ENCODE measurements around the gene PLEKHB1.
A peak's percentile ranks its signal among the peaks of the same experiment; 100 is the strongest.

Gene PLEKHB1

DNA sequence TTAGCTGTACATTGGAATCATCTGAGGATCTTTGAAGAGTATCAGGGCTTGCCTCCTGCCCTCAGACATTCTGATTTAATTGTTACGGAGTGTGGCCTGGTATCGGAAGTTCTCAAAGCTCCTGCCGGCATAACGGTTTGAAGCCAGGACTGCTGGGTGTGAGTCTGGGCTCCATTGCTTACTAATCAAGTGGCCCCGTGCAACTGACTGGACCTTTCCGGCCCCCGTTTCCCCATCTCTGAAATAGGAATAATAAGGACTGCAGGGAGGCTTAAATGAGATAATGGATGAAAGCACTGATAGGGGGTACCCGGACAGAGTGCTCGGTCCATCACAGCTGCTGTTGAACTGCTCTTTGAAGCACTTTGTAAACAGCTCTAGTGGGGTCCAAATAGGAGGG, 1.7 kb downstream of the PLEKHB1 start:
- no peak for DNase-seq (ENCODE audit: low spot score)

DNA sequence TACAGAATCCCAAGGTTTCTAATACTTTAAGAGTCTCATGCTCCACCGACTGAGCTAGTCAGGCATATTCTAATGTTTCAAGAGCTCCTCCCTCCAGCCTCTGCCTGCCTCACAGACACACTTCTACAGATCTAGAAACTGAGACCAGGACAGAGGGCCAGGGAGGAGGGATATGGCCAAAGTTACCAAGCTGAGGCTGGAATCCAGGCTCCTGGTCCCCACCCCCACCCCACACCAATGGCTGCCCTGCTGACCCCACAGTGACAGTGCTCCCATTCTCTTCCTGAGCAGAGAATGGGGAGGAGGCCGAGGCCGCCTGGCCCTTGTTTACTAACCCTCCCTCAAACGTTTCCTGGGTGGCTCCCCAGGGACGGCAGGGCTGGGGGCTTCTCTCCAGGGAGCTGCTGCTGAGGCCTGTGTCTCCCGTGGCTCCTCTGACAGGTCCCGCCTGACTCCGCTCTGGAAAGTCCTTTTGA, 2.2 kb downstream of the PLEKHB1 start:
- no peak for DNase-seq (ENCODE audit: low spot score)

DNA sequence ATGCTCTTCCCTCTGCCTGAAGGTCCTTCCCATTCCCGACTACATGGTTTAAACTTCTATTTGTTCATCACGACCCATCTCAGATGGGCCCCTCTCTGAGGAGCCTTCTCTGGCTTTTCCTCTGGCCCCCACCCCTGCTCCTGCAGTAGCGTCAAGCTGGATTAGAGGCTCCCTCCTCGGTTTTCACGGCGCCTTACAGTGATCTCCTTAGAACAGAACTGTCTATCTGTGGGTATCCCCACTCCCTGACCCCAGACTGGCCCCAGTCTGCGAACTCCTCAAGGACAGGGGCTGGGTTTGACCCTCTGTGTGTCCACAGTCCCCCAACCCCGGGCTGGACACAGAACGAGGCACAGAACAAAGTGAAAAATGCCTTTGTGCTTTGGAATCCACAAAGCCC, 2.8 kb downstream of the PLEKHB1 start:
- DNase-seq (ENCODE audit: low spot score): no peak

DNA sequence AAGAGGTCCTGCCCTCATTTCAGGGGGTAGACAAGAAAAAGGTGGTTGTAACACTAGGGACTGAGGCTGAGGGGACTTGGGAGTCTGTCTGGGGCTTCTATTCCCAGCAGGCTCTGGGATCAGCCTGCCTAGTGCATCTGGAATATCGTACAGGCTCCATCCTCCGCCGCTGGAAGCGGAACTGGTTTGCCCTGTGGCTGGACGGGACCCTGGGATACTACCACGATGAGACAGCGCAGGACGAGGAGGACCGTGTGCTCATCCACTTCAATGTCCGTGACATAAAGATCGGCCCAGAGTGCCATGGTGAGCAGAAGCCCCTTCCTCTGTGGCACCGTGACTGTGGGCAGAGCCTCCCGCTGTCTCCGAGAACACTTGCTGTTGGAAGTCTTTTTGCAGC, 4.0 kb downstream of the PLEKHB1 start:
- no peak for DNase-seq (ENCODE audit: low spot score)

DNA sequence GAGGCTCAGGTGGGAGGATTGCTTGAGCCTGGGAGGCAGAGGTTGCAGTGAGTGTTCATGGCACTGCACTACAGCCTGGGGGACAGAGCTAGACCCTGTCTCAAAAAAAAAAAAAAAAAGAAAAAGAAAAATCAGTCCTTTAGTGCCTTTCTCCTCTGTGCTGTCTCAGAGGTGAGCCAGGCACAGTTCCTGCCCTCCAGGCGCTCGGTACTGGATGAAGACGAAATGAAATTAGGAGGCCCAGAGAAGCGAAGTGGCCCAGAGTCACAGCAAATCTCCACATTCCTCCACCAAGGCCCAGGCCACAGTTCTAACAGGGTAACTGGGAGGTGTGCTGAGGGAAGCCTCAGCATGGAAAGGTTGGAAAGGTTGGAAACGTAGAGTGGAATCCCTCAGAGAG, 4.9 kb downstream of the PLEKHB1 start:
- no peak for DNase-seq (ENCODE audit: low spot score)

DNA sequence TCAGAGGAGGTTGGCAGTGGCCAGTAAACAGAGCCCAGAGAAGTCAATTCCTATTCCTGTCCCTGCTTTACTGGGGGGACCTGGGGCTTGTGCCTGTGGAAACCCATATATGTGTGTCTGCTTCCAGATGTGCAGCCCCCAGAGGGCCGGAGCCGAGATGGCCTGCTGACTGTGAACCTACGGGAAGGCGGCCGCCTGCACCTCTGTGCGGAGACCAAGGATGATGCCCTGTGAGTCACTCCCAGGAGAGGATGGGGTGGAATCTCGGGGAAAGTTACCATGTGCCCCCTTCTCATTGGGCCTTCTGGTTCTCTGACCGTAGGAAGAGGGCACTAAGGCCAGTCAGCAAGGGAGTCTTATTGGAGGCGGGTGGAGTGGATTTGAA, 5.3 kb downstream of the PLEKHB1 start:
- DNase-seq (ENCODE audit: low spot score): no peak

DNA sequence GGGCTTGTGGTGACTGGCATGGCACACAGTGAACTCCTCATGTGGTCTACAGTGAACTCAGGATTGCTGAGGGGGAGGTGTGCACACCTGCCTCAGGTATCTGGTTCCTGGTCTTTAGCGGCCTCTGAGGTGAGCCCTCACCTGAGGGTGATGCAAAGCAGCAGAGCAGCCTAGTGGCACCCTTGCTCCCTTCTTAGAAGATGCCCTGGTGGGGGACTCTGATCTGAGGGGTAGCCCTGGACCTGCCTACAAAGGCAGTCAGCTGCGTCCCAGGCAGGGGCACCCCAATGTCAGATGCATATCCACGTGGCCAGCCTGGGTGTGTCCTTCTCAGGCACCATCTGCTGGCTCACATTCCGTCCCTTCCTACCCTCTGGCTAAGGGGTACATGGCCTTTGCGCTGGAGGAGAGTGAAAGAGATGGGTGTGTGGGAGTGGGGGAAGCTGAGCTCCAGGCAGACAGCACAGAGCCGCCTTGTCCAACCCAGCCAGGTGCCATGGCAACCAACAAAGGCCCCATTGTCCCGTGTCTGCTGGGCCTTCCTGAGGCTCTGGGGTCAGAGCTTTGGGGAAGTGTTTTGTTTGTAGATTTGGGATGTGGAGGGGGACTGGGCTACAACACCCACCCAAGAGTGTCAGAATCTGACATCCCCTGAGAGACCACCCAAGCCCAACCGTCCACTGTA, 5.8 kb downstream of the PLEKHB1 start:
- no peak for DNase-seq (ENCODE audit: low spot score)

DNA sequence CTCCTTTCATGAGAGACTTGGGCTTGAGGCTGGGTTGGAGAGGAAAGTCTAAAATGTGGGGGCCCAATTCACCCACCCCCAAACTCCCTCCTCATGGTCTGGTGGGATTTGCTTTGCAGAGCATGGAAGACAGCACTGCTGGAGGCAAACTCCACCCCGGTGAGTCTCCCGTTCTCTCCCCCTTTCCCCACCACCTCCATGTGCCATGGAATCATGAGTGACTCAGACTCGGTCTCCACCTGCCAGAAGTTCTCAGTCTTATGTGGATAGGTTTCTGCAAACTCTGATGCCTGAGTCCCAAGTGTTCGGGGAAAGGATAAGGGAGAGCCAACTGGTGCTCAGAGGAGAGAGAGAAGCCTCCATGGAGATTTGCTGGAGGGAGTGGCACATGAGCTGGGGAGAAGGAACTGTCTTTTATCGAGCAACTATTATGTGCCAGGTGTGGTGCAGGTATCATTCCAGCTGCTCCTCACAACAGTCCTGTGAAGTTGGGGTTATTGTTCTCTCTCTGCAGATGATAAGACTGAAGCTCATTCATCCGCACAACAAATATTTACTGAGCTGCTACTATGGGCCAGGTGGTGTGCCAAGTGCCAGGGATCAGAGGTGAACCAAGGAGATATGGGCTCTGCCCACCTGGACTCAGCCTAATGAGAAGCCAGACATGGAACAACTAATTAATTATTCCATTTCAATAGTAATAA, 6.6 kb downstream of the PLEKHB1 start:
- no peak for DNase-seq (ENCODE audit: low spot score)

DNA sequence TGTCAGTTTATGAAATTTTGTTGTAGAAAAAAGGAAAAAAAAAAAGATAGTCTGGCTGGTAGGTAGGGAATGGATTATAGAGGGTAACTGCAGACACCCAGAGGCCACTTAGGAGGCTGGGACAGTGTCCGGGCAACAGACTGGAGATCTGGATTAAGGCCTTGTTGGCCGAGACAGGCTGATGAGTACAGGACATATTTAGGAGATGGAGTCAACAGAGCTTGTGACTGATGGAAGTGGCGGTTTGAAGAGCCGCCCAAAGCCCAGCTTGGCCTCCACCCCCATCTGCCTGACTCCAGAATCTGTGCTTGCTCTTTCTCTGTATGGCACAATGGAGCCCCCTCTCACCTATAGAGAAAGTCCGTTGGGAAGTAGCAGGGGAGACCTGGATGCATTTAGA, 7.6 kb downstream of the PLEKHB1 start:
- no peak for DNase-seq (ENCODE audit: low spot score)

DNA sequence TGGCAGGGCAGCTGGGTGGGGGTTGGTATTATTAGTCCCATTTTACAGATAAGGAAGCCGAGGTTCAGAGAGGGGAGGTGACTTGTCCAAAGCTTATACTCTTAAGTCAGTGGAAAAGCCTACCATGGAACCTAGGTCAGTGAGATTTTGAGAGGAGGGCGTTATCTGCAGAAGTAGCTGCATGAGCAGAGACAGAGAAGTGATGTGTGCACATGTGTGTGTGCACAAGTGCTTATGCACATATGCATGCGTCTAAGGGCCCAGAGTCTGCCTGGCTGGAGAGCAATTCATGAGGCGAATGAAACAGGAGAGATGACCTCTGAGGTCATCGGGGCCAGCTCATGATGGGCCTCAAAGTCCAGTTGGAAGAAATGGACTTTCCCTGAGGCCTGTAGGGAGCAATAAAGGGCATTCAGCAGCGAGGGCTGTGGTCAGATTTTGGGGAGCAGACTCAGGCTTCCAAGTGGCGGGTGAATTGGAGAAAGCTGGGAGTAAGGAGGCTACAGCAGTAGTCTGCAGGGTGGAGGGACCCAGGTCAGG, 8.2 kb downstream of the PLEKHB1 start:
- no peak for DNase-seq (ENCODE audit: low spot score)

DNA sequence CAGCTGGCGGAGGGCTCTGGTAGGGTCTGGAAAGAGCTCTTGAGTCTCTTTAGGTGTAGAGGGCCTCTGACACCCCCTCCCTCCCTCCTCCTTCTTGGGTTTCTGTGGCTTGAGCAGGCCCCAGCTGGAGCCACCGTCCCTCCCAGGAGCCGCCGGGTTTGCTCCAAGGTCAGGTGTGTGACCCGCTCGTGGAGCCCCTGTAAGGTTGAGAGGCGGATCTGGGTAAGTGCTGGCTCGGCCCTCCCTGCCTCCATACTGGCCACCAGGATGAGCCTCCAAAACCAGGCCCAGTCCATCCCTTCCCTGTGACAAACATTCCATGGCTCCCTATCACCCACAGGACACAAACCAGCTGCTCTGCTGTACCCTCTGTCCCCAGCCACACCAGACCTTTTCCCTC, 9.3 kb downstream of the PLEKHB1 start:
- DNase-seq (ENCODE audit: low spot score): no peak

DNA sequence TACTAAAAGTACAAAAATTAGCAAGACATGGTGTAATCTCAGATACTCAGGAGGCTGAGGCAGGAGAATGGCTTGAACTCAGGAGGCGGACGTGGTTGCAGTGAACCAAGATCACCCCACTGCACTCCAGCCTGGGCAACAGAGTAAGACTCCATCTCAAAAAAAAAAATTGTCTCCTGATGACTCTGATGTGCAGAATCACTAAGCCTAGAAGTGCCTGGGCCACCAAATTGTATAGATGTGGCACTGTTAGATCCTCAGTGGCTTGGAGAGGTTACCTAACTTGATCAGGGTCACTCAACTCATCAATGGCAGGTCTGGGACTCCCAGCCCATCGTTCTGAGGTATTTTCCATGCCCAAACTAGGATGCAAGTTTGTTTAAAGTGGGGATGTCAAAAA, 10.6 kb downstream of the PLEKHB1 start:
- no peak for DNase-seq (ENCODE audit: low spot score)

DNA sequence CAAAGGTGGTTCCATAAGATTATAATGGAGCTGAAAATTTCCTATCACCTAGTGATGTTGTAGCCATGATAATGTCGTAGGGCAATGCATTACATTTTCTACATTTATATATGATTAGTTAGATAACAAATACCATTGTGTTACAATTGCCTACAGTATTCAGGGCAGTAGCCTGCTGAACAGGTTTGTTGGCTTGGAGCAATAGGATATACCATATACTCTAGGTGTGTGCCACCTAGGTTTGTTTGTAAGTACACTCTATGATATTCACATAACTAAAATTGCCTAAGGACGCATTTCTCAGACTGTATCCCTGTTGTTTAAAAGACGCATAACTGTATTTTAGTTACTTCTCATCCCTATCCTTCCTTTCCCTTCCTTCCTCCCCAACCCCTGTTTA, 13.6 kb downstream of the PLEKHB1 start:
- DNase-seq (ENCODE audit: low spot score): no peak

DNA sequence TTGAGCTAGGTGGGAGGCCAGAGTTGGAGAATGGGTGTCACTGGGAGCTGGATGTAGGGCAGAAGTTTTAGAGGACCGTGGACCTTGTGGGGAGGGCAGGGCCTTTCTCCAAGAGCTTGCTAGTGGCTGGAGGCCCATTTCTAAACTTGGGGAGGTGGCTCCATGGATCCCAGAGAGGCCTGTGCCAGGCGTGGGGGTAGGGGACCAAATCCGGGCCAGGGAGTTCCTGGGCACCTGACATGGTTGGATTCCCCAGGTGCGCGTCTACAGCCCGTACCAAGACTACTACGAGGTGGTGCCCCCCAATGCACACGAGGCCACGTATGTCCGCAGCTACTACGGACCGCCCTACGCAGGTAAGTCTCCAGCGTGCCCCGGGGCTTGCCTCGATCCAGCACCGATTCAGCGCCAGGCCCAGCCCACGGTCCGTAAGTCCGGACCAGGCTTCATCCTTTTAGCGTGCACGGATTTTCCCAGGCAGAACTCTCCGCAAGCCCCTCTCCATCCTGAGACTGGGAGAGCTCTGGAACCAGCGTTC, 14.2 kb downstream of the PLEKHB1 start:
- DNase-seq (ENCODE audit: low spot score): no peak

DNA sequence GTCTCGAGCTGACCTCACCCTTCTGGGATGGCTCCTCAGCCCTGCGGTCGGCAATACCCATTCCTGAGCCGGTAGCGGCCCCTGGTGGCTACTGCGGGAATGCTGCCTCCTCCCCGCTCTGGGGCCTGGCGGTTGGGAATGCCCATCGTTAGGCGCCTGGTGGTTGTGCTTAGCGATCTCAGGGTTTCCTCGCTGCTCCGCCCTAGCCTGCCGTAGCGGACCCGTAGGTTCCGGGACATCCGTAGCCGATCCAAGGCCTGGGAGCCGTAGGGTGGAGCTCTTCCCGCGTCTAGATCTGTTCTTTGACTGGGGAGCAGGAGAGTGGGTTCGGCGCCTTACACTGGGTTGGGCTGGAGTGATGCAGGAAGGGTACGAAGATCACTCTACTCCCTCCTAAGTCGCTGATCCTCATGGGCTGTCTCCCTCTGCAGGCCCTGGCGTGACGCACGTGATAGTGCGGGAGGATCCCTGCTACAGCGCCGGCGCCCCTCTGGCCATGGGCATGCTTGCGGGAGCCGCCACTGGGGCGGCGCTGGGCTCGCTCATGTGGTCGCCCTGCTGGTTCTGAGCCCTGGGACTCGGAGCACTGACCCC, 14.8 kb downstream of the PLEKHB1 start:
- peak; percentile 84 for DNase-seq (ENCODE audit: low spot score)

DNA sequence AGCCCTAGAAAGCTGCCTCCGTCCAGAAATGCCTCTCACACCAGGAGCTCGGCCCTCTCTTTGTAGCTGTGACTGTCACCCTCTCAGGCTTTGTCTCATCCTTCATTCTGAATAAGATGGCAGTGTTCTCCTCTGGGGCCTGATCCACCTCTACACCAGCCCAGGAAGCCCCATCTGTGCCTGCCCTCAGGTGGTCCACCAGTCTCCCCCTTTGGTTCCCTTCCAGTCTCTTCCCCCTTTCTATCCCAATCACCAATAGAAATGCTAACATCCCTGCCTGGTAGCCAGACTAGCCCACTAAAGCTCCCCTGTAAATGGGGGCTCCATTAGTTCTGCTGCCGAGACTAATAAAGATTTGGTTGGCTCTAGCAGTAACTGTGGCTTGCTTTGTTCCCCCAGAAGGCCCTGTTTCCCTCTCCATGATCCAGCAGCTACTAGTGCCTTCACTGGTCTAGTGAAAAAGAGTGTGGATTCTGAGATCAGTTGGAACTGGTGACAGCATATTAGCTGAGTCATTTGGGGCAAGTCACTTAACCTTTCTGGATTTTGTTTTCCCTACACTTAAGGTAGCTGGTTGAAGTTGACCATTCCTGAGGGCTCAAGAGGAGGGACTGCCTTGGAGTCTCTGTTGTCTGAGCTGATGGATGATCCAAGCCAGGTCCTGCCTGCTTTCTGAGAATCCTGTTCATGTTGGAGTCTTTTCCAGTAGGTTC, 16.2 kb downstream of the PLEKHB1 start:
- DNase-seq (ENCODE audit: low spot score): no peak

DNA sequence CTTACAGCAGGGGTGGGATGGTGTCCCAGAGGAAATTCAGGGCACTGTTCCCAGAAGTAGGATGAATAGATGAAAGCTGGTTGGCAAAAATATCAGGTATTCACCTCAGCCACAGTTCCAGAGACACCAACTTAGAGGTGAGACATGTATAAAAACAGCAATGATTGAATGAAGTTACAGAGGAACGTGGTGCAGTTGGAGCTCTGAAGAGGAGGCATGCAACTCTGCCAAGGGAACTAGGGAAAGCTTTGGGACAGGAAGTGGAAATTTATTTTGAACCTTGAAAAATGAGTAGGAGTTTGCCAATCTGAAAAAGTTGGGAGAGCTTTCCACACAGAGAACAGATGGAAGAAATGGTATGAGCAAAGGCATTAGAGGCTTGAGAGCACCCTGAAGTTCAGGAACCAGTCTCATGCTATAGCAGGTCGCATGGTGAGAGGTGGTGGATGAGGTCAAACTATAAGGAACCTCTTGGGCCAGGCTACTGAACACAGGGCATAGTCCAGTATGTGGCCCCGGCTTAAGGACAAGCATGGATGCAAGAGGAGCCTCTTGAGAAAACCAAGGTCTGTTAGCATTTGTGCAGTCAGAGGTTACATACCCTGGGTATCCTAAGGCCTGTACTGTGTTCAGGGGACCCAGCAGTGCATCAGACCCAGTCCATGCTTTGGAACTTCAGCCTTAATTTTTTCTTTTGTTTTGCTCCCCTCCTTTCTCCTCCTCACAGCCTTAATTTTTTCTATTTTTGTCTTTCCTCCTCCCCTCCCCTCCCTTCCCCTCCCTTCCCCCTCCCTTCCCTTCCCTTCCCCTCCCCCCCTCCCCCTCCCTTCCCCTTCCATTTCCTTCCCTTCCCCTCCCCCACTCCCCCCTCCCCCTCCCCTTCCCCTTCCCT, 17.5 kb downstream of the PLEKHB1 start:
- DNase-seq (ENCODE audit: low spot score): no peak

DNA sequence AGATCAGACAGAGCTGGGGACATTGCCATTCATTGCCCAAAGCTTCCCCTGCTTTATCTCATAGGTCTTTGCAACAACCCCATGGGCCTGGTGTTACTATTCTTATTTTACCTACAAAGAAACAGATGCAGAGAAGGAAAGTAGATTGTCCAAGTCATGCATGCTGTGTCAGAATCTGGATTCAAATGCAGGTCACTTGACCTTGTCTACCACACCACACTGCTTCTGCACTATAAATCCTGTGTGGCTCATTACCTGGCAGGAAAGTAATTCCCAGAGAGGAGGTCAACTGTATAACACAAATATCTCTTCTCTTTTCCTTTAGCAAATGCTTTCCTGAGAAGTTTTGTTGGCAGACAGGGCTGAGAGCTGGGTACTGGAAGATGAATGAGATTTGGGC, 18.5 kb downstream of the PLEKHB1 start:
- DNase-seq (ENCODE audit: low spot score): no peak

DNA sequence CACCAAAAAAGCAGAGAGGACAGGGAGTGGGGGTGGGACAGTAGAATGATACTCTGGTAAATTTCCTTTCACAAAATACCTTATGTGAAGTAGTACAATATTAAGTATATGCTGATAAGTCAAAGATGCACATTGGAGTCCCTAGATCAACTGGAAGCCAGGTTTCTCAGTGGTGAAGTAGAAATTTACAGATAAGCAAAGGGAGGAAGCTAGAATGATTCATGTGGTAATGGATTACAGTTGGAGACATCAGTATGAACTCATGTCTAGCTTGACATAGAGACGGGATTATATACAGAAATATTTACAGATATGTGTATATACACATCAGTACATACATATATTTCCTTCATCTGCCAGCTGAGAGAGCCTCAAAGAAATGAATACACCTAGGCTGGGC, 21.5 kb downstream of the PLEKHB1 start:
- no peak for DNase-seq (ENCODE audit: low spot score)

DNA sequence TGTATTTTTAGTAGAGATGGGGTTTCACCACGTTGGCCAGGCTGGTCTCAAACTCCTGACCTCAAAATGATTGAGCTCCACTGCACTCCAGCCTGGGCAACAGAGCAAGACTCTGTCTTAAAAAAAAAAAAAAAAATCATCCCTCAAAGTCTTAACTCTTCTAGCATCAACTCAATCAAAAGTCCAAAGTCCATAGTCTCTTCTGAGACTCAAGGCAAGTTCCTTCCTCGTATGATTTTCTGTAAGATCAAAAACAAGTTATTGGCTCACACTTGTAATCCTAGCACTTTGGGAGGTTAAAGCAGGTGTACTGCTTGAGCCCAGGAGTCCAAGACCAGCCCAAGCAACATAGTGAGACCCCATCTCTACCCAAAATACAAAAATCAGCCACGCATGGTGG, 24.4 kb downstream of the PLEKHB1 start:
- DNase-seq (ENCODE audit: low spot score): no peak

DNA sequence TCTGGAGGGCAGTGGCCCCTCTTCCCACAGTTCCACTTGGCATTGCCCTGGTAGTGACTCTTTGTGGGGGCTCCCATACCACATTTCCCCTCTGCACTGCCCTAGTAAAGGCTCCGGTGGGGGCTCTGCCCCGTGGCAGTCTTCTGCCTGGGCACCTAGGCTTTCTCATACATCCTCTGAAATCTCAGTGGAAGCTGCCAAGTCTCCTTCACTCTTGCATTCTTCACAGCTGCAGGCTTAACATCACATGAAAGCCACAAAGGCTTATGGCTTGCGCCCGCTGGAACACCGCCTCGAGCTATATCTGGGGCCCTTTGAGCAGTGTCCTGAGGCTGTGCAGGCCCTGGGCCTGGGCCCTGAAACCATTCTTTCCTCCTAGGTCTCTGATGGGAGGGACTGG, 25.3 kb downstream of the PLEKHB1 start:
- DNase-seq (ENCODE audit: low spot score): no peak
